DOHH2 (cell line): ENCODE measurements around the gene MCUB.
"Not testable (repeated sequence)": the region's sequence is repeated elsewhere in the genome, so short reads cannot be mapped to it uniquely, and the experiment has no call there.

ENCODE experiments used
- H3F3A ChIP-seq: fragments of 200-600 bp; sonication (generic), shearing (Covaris generic); 2 replicates; pipeline ENCODE4 v1.6.0; 2016; ENCODE audit warnings: antibody characterized with exemption, mild to moderate bottlenecking; ENCODE audit not compliant: control insufficient read depth, insufficient read depth
- H3K27ac ChIP-seq: fragments of 200-600 bp; sonication (generic); 2 replicates; pipeline ENCODE4 v1.5.1; 2014; ENCODE audit warnings: low read depth, mild to moderate bottlenecking, low read length, moderate library complexity
- H3K27me3 ChIP-seq: fragments of 200-600 bp; sonication (generic); 2 replicates; pipeline ENCODE4 v1.6.1; 2014; ENCODE audit warnings: mild to moderate bottlenecking, low read length, mixed read lengths; ENCODE audit not compliant: control insufficient read depth
- H3K36me3 ChIP-seq: fragments of 200-600 bp; sonication (generic); 2 replicates; pipeline ENCODE4 v1.6.1; 2014; ENCODE audit warnings: mild to moderate bottlenecking, low read length, moderate library complexity, mixed read lengths; ENCODE audit not compliant: control insufficient read depth
- H3K4me1 ChIP-seq: fragments of 200-600 bp; sonication (generic); 2 replicates; pipeline ENCODE4 v1.6.1; 2014; ENCODE audit warnings: mild to moderate bottlenecking, low read length, mixed read lengths; ENCODE audit not compliant: control insufficient read depth
- H3K4me2 ChIP-seq: fragments of 200-600 bp; sonication (generic); 2 replicates; pipeline ENCODE4 v1.6.0; 2014; ENCODE audit warnings: mild to moderate bottlenecking, low read length, moderate library complexity
- H3K4me3 ChIP-seq: fragments of 200-600 bp; sonication (generic); 2 replicates; pipeline ENCODE4 v1.5.1; 2014; ENCODE audit warnings: mild to moderate bottlenecking, low read length, mixed read lengths
- H3K79me2 ChIP-seq: fragments of 200-600 bp; sonication (generic); 2 replicates; pipeline ENCODE4 v1.6.1; 2014; ENCODE audit warnings: mild to moderate bottlenecking, low read length, mixed read lengths; ENCODE audit not compliant: control insufficient read depth
- H3K9me2 ChIP-seq: fragments of 200-600 bp; sonication (generic); replicated peaks from 2 replicates; pipeline ENCODE4 v1.6.1; 2014; ENCODE audit warnings: mild to moderate bottlenecking, low read length, mixed read lengths; ENCODE audit not compliant: control insufficient read depth
- H3K9me3 ChIP-seq: fragments of 200-600 bp; sonication (generic); 2 replicates; pipeline ENCODE4 v1.6.1; 2014; ENCODE audit warnings: antibody characterized with exemption, low read length, mixed read lengths; ENCODE audit not compliant: control insufficient read depth, insufficient read depth
- H4K20me1 ChIP-seq: fragments of 200-600 bp; sonication (generic); 2 replicates; pipeline ENCODE4 v1.6.0; 2014; ENCODE audit warnings: low read depth, mild to moderate bottlenecking, antibody characterized with exemption, low read length, moderate library complexity; ENCODE audit not compliant: control insufficient read depth, insufficient read depth
- CTCF ChIP-seq: fragments of 200-600 bp; sonication (generic); IDR thresholded peaks from one replicate; pipeline ENCODE4 v1.5.1; 2014; ENCODE audit warnings: antibody characterized with exemption, mild to moderate bottlenecking, low read depth, low read length; ENCODE audit not compliant: poor library complexity, severe bottlenecking
- EZH2phosphoT487 ChIP-seq: fragments of 200-600 bp; sonication (generic); IDR thresholded peaks from 2 replicates; pipeline ENCODE4 v1.6.1; 2017; ENCODE audit warnings: borderline replicate concordance, mild to moderate bottlenecking, antibody characterized with exemption, low read length, moderate library complexity, mixed read lengths

Gene MCUB

GRCh38 chr4:109673303-109673702, 113.3 kb downstream of the MCUB start:
- Histone ChIP-seq H3K4me1 (no peaks in the 10 kb centered on the region), H4K20me1 (no peaks in the 10 kb centered on the region), H3K9me2 (no peaks in the 10 kb centered on the region), H3K79me2 (no peaks in the 10 kb centered on the region; the same call in 1 of the 2 replicates), H3K4me2 (no peak overlapping the region), H3K9me3 (no peaks in the 10 kb centered on the region), H3K27ac (no peak overlapping the region), H3F3A (no peaks in the 10 kb centered on the region), H3K36me3 (peaks cover 26% of the 10 kb centered on the region), H3K27me3 (no peaks in the 10 kb centered on the region), H3K4me3 (no peak overlapping the region)
- no peak for TF ChIP-seq CTCF
- no peak for TF ChIP-seq EZH2phosphoT487

GRCh38 chr4:109675181-109675580, 115.1 kb downstream of the MCUB start:
- Histone ChIP-seq H3K9me2 (no peaks in the 10 kb centered on the region), H3F3A (no peaks in the 10 kb centered on the region), H3K4me3 (no peak overlapping the region), H4K20me1 (no peaks in the 10 kb centered on the region), H3K27ac (no peak overlapping the region), H3K79me2 (no peaks in the 10 kb centered on the region), H3K9me3 (no peaks in the 10 kb centered on the region), H3K36me3 (peaks cover 17% of the 10 kb centered on the region), H3K27me3 (no peaks in the 10 kb centered on the region), H3K4me2 (no peak overlapping the region), H3K4me1 (no peaks in the 10 kb centered on the region)
- TF ChIP-seq CTCF (no peak), EZH2phosphoT487 (no peak)

GRCh38 chr4:109675843-109676242, 115.8 kb downstream of the MCUB start:
- Histone ChIP-seq H3K79me2 (no peaks in the 10 kb centered on the region), H3K4me3 (no peak overlapping the region), H3K27ac (no peak overlapping the region), H3K36me3 (peaks cover 17% of the 10 kb centered on the region), H3K4me2 (no peak overlapping the region), H3F3A (no peaks in the 10 kb centered on the region), H3K27me3 (no peaks in the 10 kb centered on the region), H4K20me1 (no peaks in the 10 kb centered on the region), H3K9me2 (no peaks in the 10 kb centered on the region), H3K4me1 (no peaks in the 10 kb centered on the region), H3K9me3 (no peaks in the 10 kb centered on the region)
- TF ChIP-seq EZH2phosphoT487: no peak
- no peak for TF ChIP-seq CTCF

- no peaks in the 10 kb centered on the region for H3F3A ChIP-seq
- no peaks in the 10 kb centered on the region for H3K9me3 ChIP-seq
- no peaks in the 10 kb centered on the region for H4K20me1 ChIP-seq
- no peaks in the 10 kb centered on the region for H3K4me1 ChIP-seq
- no peaks in the 10 kb centered on the region for H3K27me3 ChIP-seq
- H3K4me2 ChIP-seq: no peak overlapping the region
- no peak overlapping the region for H3K27ac ChIP-seq
- no peaks in the 10 kb centered on the region for H3K9me2 ChIP-seq
- no peaks in the 10 kb centered on the region for H3K79me2 ChIP-seq
- TF ChIP-seq CTCF (no peak), EZH2phosphoT487 (no peak)
- peaks cover 13% of the 10 kb centered on the region for H3K36me3 ChIP-seq
- H3K4me3 ChIP-seq: no peak overlapping the region
These were observed 116.8 kb downstream of the MCUB start for GRCh38 chr4:109676886-109677285.

GRCh38 chr4:109678472-109678871, 118.4 kb downstream of the MCUB start:
- H3K79me2 ChIP-seq, H3K27me3 ChIP-seq, H3K9me3 ChIP-seq, H3K36me3 ChIP-seq, H3K4me1 ChIP-seq, H3K27ac ChIP-seq, H3K9me2 ChIP-seq, H3K4me2 ChIP-seq, H3K4me3 ChIP-seq, H4K20me1 ChIP-seq, H3F3A ChIP-seq: not testable (repeated sequence)
